Airway epithelial cell (primary cell): ENCODE results near the gene DRD4. TPM values are rescaled to one million over a fixed set of nuclear protein-coding genes. Genes with fewer than 3 reads are reported as not detected.

ENCODE experiments used
- total RNA-seq: library from RNA; depleted of rRNA; stranded (reverse); fragments of >200 nt; gene quantifications from 2 replicates; pipeline ENCODE4 v1.2.3, GENCODE V29; 2015

Gene DRD4
- not detected in 2 replicates for total RNA-seq

DNA sequence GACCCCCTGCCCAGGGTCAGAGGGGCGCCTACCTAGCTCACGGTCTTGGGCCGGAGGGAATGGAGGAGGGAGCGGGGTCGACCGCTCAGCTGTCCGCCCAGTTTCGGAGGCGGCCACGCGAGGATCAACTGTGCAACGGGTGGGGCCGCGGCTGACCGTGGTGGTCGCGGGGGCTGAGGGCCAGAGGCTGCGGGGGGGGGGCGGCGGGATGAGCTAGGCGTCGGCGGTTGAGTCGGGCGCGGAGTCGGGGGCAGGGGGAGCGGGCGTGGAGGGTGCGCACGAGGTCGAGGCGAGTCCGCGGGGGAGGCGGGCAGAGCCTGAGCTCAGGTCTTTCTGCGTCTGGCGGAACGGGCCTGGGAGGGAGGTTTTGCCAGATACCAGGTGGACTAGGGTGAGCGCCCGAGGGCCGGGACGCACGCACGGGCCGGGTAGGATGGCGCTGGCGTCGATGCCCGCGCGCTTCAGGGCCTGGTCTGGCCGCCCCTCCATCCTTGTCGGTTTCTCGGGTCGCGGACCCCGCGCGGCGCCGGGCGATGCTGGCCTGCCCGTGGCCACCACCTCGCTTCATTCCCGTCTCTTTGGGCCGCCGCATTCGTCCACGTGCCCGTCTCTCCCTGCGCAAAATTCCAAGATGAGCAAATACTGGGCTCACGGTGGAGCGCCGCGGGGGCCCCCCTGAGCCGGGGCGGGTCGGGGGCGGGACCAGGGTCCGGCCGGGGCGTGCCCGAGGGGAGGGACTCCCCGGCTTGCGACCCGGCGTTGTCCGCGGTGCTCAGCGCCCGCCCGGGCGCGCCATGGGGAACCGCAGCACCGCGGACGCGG, at the start of gene DRD4:
Gene DRD4 (plus strand): TSS at position 759 of the 822 bp plus-strand sequence. CDS start 36 bp downstream, at position 795.

DNA sequence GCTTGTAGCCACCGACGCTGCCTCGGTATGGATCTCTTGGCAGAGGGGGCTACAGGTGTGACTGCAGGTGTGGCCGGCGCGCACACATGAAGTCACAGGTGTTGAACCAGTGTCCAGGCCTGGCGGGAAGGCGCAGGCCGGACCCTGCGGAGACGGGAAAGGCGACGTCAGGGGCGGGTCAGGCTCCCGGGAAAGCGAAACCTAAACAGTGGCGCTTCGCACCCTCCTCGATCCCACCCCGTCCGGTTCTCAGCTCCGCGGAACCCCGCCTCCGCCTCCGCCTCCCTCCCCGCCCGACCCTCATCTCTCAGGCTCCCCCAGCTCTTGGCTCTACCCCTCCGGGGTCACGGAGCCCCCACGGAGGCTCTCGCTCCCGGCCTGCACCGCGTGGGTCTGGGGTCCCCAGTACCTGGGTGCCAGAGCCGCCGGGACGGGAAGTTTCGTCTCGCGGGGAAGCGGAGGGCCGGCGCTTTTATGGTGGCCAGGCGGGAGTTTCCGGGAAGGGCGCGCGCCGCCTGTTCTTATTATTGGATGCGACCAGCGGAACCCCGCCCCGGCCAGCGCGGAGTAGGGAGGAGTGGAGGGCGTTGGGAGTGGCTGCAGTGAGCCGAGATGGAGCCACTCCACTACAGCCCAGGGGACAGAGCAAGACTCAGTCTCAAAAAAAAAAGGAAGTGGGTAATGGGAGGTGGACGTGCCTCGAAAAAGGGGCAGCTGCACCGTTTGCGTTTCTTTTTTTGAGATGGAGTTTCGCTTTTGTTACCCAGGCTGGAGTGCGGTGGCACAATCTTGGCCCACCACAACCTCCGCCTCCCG, 21.4 kb upstream of the DRD4 start, which contains the start of gene IRF7:
Gene IRF7 (minus strand): TSS at position 447 of the 816 bp plus-strand sequence. CDS start 586 bp downstream, outside the sequence.

DNA sequence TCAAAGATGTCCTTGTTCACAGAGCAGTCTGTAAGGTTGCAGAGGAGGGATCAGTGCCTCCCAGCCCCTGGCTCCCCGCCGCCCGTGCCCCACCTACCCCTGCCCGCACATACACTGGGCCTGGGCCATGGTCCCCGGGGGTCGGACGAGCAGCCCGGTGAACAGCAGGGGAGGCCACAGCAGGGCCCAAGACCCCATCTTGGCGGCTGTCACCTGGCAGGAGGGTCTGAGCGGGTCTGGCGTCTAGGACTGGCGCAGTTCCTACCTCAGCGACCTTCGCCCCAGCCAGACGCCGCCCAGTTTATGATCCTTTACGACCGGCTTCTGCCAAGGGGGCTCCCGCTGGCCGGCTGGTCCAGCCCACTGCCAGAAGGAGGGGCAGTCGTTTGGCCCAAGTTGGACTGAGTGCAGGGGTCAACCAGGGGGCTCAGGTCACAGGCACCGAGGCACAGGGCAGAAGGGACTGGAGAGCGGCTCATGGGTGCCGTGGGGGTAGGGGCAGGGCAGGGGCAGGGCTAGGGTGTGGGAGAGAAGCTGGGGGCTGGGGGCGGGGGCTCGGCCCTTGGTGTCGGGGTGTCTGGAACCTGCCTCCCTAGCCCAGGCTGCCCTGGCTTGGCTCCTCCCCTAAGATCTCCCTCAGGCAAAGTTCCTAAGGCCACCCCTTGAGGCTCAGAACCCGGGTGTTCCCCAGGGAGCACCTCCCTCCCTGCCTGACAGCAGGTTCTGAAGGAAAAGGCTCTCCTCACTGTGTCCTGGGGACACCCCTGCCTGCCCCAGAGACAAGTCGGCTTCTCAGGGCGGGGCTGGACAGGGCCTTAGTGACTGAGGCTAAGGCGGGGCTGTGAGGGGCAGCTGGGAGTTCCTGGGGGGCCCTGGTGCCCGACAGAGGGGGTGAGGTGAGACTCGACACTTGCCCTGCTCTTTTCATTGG, 12.1 kb upstream of the DRD4 start, which contains the start of gene CDHR5:
Gene CDHR5 (minus strand): TSS at position 251 of the 931 bp plus-strand sequence. CDS start 53 bp downstream, at position 198.

DNA sequence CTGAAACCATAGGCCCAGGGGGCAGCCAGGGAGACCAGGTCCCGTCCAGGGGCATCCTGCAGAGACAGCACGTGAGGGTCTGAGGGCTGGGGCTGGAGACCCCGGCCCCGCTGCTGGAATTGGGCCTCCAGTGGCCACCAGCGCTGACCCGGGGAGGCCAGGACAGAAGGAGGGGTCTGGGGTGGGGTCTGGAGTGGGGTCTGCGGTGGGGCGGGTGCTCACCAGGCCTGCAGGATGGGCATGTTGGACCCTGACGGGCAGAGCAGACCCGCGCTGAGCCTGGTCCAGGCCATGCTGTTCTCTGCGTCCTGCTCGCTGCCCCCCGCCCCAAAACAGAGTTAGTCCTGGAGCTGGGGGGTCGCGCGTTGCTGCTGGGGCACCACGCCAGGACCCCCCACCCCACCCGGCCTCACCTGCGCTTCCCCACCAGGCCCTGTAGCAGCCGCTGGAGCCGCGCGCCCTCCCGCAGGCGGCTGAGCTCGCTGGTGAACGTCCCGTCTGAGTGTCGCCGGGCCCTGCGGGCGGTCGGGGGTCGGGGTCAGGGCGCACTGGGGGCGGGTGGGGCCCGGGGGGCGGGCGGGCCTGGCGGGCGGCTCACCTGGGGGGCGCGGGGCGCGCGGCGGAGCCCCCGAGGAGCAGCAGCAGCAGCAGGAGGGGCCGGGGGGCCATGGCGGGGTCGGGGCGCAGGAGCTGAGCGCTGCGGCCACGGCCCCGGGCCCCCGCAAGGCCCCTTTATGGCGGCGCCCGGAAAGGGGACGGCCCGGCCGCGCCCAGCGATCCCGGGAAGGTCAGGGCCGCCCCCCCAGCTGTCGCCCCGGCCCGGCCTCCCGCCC, 10.4 kb upstream of the DRD4 start, which contains the start of gene SCT:
Gene SCT (minus strand): TSS at position 707 of the 833 bp plus-strand sequence. CDS start 38 bp downstream, at position 669.

Other genes with a start within 250 kb of the DRD4 start
- 520 and 527 TPM in 2 replicates for gene PKP3, start 243.1 kb upstream of the DRD4 start, total RNA-seq
- gene SIGIRR, start 222.3 kb upstream of the DRD4 start, total RNA-seq: 11.2 and 15.7 TPM in 2 replicates
- 10.5 and 18.0 TPM in 2 replicates for gene ANO9, start 195.3 kb upstream of the DRD4 start, total RNA-seq
- gene PTDSS2, start 187.0 kb upstream of the DRD4 start, total RNA-seq: 61.4 and 62.0 TPM in 2 replicates
- 293 and 326 TPM in 2 replicates for gene RNH1, start 130.0 kb upstream of the DRD4 start, total RNA-seq
- 123 and 134 TPM in 2 replicates for gene HRAS, start 101.7 kb upstream of the DRD4 start, total RNA-seq
- 0.23 and 0.56 TPM in 2 replicates for gene LRRC56, start 99.7 kb upstream of the DRD4 start, total RNA-seq
- gene LMNTD2, start 76.5 kb upstream of the DRD4 start, total RNA-seq: 0.56 and 1.7 TPM in 2 replicates
- 82.9 and 90.5 TPM in 2 replicates for gene RASSF7, start 76.3 kb upstream of the DRD4 start, total RNA-seq
- 26.3 and 30.6 TPM in 2 replicates for gene PHRF1, start 60.8 kb upstream of the DRD4 start, total RNA-seq
- 6.9 and 12.0 TPM in 2 replicates for gene IRF7, start 21.3 kb upstream of the DRD4 start, total RNA-seq
- not detected in 2 replicates for gene CDHR5, start 12.3 kb upstream of the DRD4 start, total RNA-seq
- gene SCT, start 10.1 kb upstream of the DRD4 start, total RNA-seq: not detected in 2 replicates
- gene DEAF1, start 58.0 kb downstream of the DRD4 start, total RNA-seq: 24.2 and 27.1 TPM in 2 replicates
- 18.9 and 28.6 TPM in 2 replicates for gene TMEM80, start 58.5 kb downstream of the DRD4 start, total RNA-seq
- 117 and 146 TPM in 2 replicates for gene EPS8L2, start 69.0 kb downstream of the DRD4 start, total RNA-seq
- 301 and 355 TPM in 2 replicates for gene TALDO1, start 110.2 kb downstream of the DRD4 start, total RNA-seq
- gene GATD1, start 140.2 kb downstream of the DRD4 start, total RNA-seq: 27.6 and 42.5 TPM in 2 replicates
- gene CEND1, start 152.8 kb downstream of the DRD4 start, total RNA-seq: 0.07 TPM in 1 of 2 replicates, not detected in the other
- gene SLC25A22, start 161.0 kb downstream of the DRD4 start, total RNA-seq: 19.5 and 22.4 TPM in 2 replicates
- 13.4 and 16.1 TPM in 2 replicates for gene PIDD1, start 168.0 kb downstream of the DRD4 start, total RNA-seq
- 650 and 899 TPM in 2 replicates for gene RPLP2, start 172.7 kb downstream of the DRD4 start, total RNA-seq
- gene PNPLA2, start 181.6 kb downstream of the DRD4 start, total RNA-seq: 14.3 and 15.4 TPM in 2 replicates
- gene CRACR2B, start 190.7 kb downstream of the DRD4 start, total RNA-seq: 2.4 and 3.0 TPM in 2 replicates
- 323 and 365 TPM in 2 replicates for gene CD151, start 195.7 kb downstream of the DRD4 start, total RNA-seq
- gene POLR2L, start 205.3 kb downstream of the DRD4 start, total RNA-seq: 149 and 226 TPM in 2 replicates
- 89.6 and 96.4 TPM in 2 replicates for gene TSPAN4, start 205.6 kb downstream of the DRD4 start, total RNA-seq